Inflammatory macrophage (primary cell): ENCODE measurements around the gene ZKSCAN4.
A peak's percentile ranks its signal among the peaks of the same experiment; 100 is the strongest.

Experiments used
- DNase-seq, 2 donors: peaks; one replicate each; pipeline ENCODE4 v3.0.0-alpha.2; 2020 to 2022

Gene ZKSCAN4

DNA sequence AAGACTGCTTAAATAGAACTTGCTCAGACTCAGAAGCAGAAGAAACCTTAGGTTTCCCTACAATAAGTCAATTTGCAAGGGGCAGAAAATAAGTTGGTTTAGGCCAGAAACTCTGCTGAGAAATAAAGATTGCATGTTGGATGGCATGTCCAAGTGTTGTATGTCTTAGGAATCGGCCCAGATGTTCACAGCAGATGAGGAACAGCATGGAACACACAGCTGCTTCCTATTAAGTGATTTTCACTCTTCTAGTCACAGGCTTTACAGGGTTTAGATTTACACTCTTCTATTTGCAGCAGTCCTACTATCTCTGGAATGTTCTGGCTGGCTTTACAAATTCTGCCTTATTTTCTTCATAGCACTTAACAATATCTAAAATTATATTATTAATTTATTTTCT, 3.2 kb downstream of the ZKSCAN4 start:
- no peak for DNase-seq

DNA sequence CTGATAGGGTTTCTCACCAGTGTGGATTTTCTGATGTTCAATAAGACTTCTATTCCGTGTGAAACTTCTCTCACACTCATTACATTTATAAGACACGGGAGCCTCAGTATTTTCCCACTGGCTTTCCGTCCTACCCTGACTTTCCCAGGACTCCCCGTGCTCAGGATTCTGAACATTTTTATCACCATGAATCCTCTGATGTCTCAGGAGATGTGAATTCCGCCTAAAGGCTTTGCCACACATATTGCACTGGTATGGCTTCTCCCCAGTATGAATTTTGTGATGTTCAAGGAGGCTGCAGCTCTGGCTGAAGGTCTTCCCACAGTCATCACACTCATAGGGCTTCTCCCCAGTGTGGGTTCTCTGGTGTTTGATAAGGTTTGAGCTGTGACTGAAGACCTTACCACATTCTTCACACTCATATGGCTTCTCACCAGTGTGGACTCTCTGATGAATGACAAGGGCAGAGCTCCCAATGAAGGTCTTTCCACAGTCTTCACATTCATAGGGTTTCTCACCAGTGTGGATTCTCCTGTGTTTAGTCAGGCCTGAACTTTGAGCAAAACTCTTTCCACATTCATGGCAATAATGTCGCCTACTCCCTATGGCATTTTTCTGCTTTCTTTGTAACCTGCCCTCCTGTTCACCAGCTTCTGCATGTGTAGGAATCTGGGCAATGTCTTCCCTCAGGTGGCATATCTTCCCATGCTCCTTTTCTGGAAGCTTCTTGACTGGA, 6.7 kb downstream of the ZKSCAN4 start:
- no peak for DNase-seq

DNA sequence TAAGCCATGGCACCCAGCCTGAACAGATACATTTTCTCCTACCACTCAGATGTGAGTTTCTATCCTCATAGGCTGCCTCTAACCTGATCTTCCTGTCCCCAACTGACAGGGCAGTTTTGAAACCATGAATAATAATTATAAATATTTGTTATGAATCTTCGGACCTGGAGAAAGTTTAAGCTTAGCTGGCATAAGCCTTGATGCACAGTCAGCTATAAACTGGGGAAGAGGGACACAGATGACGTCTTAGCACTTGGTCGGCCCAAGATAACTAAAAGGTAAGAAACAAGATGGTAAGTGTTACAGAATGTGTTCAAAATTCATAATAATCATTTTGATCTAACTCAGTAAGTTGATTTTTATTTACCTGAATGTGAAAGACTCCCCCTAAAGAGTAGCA, 8.1 kb downstream of the ZKSCAN4 start:
- DNase-seq, result no peak

GRCh38 chr6:28240471-28240870, 11.6 kb downstream of the ZKSCAN4 start:
- no peak for DNase-seq

GRCh38 chr6:28239636-28240035, 12.4 kb downstream of the ZKSCAN4 start:
- no peak for DNase-seq

GRCh38 chr6:28235912-28236452, 16.1 kb downstream of the ZKSCAN4 start:
- peak in 1 of 2 donors; percentile 10 for DNase-seq

DNA sequence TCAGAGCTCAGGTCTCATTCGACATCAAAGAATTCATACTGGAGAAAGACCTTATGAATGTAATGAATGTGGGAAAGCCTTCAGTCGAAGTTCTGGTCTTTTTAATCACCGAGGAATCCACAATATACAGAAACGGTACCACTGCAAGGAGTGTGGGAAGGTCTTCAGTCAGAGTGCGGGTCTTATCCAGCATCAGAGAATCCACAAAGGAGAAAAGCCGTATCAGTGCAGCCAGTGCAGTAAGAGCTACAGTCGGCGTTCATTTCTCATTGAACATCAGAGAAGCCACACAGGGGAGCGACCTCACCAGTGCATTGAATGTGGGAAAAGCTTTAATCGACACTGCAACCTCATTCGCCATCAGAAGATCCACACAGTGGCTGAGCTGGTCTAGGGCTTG, 19.3 kb downstream of the ZKSCAN4 start:
- DNase-seq, result no peak

DNA sequence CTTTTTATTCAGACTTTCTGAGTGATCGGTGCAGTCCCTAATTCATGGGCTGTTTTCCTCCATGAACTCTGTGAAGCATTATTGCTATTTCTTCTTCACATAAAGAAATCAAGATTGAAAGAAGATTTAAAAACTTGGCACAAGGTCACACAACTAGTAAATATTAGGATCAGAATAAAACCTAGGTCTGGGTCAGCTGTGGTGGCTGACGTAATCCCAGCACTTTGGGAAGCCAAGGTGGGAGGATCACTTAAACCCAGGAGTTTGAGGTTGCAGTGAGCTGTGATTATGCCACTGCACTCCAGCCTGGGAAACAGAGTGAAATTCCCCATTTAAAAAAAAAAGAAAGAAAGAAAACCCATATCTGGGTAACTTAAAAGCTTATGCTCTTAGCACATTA, 25.6 kb downstream of the ZKSCAN4 start:
- no peak for DNase-seq

DNA sequence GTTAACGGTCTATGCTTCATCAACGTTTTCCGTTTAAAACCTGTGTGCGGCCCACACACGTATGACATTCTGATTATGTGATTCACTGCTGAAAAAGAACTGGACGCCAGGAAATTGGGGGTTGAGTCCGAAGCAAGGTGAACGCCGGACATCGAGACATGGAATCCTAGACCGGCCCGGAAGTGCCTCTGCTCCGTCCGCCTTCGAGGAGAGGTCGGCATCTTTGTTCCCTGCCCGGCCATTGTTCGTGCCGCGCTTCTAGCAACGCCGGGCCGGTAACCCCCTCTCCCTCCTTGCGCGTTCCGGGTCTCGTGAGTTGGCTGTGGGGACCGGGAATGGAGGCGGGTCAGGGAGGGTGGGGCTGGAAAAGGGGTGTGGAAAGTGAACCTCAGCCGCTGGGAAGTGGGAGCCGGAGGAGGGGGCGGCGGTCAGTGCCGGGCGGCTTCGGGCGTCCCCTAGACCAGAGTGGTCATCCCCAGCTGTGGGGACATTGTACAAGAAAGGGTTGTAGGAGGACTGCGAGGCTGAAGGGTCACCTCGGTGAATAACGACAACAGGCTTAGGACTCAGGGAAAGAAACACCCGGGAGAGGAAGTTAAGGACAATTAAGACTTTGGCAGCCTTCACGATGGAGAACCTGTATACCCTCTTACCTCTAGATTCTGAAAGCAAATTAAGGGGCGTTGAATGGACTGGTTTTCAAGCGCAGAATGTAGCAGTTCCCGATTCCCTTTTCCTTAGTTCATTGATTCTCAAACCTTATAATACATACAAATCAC, 26.8 kb downstream of the ZKSCAN4 start, which contains the start of gene ZSCAN9:
ZSCAN9 (plus strand) TSS at position 220 of the 779 bp plus-strand sequence. CDS start 1,810 bp downstream, outside the sequence.
- DNase-seq, result peak; percentile 74 to 86

GRCh38 chr6:28224131-28225055, 27.7 kb downstream of the ZKSCAN4 start:
- no peak for DNase-seq

- DNase-seq, result no peak
Measured at GRCh38 chr6:28220257-28221133, 31.6 kb downstream of the ZKSCAN4 start.

DNA sequence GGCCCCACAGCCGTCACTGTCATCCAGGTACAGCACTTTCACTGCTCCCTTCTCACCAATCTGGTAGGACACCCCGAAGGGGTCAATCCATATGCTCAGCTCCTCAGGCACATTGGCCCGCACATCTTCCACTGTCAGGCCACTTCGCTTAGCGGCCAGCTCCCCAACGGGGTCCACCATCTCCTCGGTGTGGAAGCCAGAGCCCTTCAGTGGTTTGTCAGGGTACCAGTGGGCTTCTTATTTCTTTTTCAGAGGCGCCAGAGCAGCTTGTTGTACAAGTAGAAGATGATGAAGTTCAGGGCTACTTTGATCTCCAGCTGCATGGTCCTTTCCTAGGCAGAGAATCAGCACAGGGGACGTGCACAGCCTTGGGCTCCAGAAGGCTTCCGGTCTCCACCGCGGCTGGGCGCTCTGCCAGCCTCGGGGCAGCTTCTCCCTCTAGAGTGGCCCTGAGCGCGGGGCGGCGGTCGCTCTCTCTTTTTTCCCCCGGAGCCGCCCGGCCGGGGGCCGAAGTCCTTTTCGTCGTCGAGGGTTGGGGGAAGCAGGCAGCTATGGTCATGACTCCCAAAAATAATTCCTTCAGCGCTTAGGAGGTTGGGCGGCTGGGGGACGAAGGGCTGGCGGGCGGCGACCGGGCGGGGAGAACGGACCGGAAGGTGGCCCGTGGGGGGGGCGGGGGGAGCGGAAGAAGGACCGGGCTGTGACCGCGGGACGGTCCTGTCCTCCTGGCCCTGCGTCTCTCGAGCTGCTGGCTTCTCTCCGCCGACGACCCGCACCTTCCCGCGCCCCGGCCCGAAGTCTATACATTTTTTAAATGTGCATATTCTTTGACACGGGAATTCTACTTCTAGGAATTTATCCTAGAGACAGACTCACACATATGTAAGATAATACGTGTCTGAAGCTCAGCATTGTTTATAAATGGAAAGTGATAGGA, 33.5 kb downstream of the ZKSCAN4 start:
- peak; percentile 55 to 68 for DNase-seq

DNA sequence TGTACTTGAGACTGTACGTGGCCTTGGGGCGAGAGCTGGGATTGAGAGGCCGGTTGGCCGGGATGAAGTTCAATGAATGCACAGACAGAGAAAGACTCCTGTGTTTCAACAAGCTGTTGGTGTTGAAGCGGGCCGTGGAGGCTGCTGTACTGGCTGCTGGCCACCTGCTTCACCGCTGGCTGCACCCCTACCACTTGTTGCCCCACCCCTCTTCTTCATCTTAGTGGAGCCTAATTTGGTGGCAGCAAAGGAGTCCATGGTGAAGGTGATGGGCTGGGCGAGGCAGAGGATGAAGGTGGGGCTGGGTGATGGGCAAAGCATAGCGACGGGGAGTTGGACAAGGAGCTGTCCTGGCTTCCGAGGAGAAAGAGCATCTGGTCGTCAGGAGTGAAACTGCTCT, 34.2 kb downstream of the ZKSCAN4 start:
- DNase-seq, result no peak

- no peak for DNase-seq
Measured at GRCh38 chr6:28215425-28215824, 36.6 kb downstream of the ZKSCAN4 start.

GRCh38 chr6:28213213-28213523, 38.9 kb downstream of the ZKSCAN4 start:
- no peak for DNase-seq

- DNase-seq, result peak; percentile 60 to 74
Measured at GRCh38 chr6:28212510-28213212, 39.4 kb downstream of the ZKSCAN4 start.

GRCh38 chr6:28211840-28212509, 40.1 kb downstream of the ZKSCAN4 start:
- no peak for DNase-seq

GRCh38 chr6:28209753-28210535, 42.1 kb downstream of the ZKSCAN4 start:
- no peak for DNase-seq
